Left ventricle myocardium inferior (tissue), 1 donor: Measurements from ENCODE around the gene CACNA2D2. TPM values are rescaled to one million over a fixed set of nuclear protein-coding genes. Genes with fewer than 3 reads are reported as not detected.

Experiments used
- DNase-seq: peaks from one replicate; pipeline ENCODE4 v3.0.0-alpha.2; 2020
- H3K27ac ChIP-seq: fragments of 200-600 bp; replicated peaks from 2 replicates; pipeline ENCODE4 v1.8.0; 2021
- H3K27me3 ChIP-seq: fragments of 200-600 bp; 2 replicates; pipeline ENCODE4 v1.8.0; 2021; ENCODE audit warnings: low read depth
- H3K36me3 ChIP-seq: fragments of 200-600 bp; 2 replicates; pipeline ENCODE4 v1.8.0; 2021
- H3K4me1 ChIP-seq: fragments of 200-600 bp; 2 replicates; pipeline ENCODE4 v1.8.0; 2021
- H3K4me3 ChIP-seq: fragments of 200-600 bp; 2 replicates; pipeline ENCODE4 v1.8.0; 2021; ENCODE audit warnings: mild to moderate bottlenecking, moderate library complexity
- H3K9me3 ChIP-seq: fragments of 200-600 bp; replicated peaks from 2 replicates; pipeline ENCODE4 v1.8.0; 2021
- intact Hi-C: fragments of 100-400 bp; cut with micrococcal nuclease; formaldehyde crosslinking; loops from one replicate; pipeline ENCODE4 v1.11.0; 2022
- total RNA-seq: library from RNA; stranded (reverse); fragmentation: NEBNext Ultra II Directional; extraction: Animal tissue kit (Norgen Biotek cat#: 25700); gene quantifications from one replicate; pipeline ENCODE4 v1.2.1, GENCODE V29; 2021
- TF ChIP-seq, protein P1 (sequence below): fragments of 200-600 bp; IDR thresholded peaks from 2 replicates; pipeline ENCODE4 v1.8.0; 2021; ENCODE audit warnings: antibody characterized with exemption, mild to moderate bottlenecking, borderline replicate concordance
- donor health status: DM: no; HTN: yes; CAD: no; lungs with severe emphysema.

CACNA2D2 gene
- total RNA-seq, 1 donor from 2014 or later: 2.3 TPM

DNA sequence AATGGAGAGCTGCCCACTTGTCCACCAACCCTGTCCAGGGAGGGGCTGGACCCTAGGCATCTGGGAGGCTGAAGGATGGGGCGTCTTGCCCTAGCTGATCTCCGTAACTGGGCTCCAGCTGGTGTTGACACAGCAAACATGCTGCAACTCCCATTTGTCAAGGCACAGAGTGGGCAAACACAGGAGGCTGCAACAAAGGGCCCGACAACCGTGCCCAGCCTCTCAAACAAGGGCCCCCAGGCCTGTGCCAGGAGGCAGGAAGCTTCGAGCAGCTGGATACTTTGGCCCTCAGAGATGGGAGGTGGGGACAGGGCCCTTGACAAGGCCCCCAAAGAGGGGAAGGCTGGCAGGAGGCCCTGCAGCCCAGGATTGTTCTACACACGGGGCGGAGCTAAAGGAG lies 79.9 kb downstream of the CACNA2D2 start:
- Histone ChIP-seq H3K9me3 (no peaks in the 10 kb centered on the region), H3K36me3 (no peaks in the 10 kb centered on the region), H3K4me3 (no peak overlapping the region), H3K27ac (no peak overlapping the region), H3K4me1 (no peaks in the 10 kb centered on the region), H3K27me3 (no peaks in the 10 kb centered on the region)
- TF ChIP-seq, protein P1, sequence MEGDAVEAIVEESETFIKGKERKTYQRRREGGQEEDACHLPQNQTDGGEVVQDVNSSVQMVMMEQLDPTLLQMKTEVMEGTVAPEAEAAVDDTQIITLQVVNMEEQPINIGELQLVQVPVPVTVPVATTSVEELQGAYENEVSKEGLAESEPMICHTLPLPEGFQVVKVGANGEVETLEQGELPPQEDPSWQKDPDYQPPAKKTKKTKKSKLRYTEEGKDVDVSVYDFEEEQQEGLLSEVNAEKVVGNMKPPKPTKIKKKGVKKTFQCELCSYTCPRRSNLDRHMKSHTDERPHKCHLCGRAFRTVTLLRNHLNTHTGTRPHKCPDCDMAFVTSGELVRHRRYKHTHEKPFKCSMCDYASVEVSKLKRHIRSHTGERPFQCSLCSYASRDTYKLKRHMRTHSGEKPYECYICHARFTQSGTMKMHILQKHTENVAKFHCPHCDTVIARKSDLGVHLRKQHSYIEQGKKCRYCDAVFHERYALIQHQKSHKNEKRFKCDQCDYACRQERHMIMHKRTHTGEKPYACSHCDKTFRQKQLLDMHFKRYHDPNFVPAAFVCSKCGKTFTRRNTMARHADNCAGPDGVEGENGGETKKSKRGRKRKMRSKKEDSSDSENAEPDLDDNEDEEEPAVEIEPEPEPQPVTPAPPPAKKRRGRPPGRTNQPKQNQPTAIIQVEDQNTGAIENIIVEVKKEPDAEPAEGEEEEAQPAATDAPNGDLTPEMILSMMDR: no peak
- intact Hi-C loops: no loop called here
- no peak for DNase-seq

DNA sequence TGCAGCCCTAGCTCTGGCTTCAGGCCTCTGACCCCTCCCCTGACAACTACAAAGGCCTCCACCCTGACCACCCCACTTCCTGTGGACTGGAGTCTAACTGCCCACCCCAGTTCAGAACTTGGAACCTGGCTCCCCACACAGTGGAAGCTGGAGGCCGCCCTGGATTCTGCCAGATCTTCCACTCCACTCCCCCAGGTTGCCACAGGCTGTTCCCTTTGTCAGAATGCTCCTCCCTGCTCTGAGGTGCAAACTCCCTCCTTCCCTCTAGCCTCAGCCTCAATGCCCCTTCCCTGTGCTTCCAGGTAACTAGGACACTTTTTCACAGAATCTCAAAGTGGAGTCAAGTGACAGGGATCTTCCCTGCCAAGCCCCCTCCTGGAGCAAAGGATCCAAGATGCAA lies 81.3 kb downstream of the CACNA2D2 start:
- no peak overlapping the region for H3K4me3 ChIP-seq
- H3K27me3 ChIP-seq: no peaks in the 10 kb centered on the region
- H3K4me1 ChIP-seq: no peaks in the 10 kb centered on the region
- no peak overlapping the region for H3K27ac ChIP-seq
- TF ChIP-seq, protein P1: no peak
- H3K9me3 ChIP-seq: no peaks in the 10 kb centered on the region
- intact Hi-C loops: no loop called here
- no peak for DNase-seq
- H3K36me3 ChIP-seq: no peaks in the 10 kb centered on the region

GRCh38 chr3:50419595-50420370 lies 83.7 kb downstream of the CACNA2D2 start:
- Histone ChIP-seq H3K27ac (no peak overlapping the region), H3K27me3 (no peaks in the 10 kb centered on the region), H3K4me1 (no peaks in the 10 kb centered on the region), H3K9me3 (no peaks in the 10 kb centered on the region), H3K36me3 (no peaks in the 10 kb centered on the region), H3K4me3 (no peak overlapping the region)
- intact Hi-C loops: no loop called here
- TF ChIP-seq, protein P1: no peak
- DNase-seq: no peak

- no peak for DNase-seq
Observed at GRCh38 chr3:50418850-50419249, 84.6 kb downstream of the CACNA2D2 start.

DNA sequence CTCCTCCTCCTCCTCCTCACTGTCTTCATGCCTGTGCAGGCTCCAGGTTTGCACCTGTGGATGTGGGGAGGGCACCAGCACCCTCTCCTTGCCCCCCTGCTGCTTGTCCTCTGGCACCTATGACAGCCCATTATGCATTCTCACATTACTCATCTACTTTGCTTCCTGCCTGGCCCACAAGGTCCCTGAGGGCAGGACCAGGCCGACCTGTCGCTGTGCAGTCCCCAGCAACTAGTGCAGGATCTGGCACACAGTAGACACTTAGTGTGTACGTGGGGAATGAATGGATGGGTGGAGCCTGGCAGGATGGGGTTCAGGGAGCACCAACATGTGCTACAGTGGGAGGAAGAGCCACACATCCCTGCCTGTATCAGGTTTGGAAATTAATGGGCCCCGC lies 85.8 kb downstream of the CACNA2D2 start:
- H3K4me3 ChIP-seq: no peak overlapping the region
- no peak overlapping the region for H3K27ac ChIP-seq
- TF ChIP-seq, protein P1: no peak
- DNase-seq: no peak
- no peaks in the 10 kb centered on the region for H3K36me3 ChIP-seq
- no peaks in the 10 kb centered on the region for H3K27me3 ChIP-seq
- intact Hi-C loops: no loop called here
- H3K9me3 ChIP-seq: no peaks in the 10 kb centered on the region
- H3K4me1 ChIP-seq: no peaks in the 10 kb centered on the region

More at GRCh38 chr3:50418850-50419249, 84.6 kb downstream of the CACNA2D2 start:
- intact Hi-C loops: no loop called here
- TF ChIP-seq, protein P1: no peak
- Histone ChIP-seq H3K27me3 (no peaks in the 10 kb centered on the region), H3K4me3 (no peak overlapping the region), H3K27ac (no peak overlapping the region), H3K36me3 (no peaks in the 10 kb centered on the region), H3K4me1 (no peaks in the 10 kb centered on the region), H3K9me3 (no peaks in the 10 kb centered on the region)
